Retinal pigment epithelial cell (primary cell): ENCODE measurements around the gene UBASH3B.

ENCODE experiments used
- DNase-seq: peaks from one replicate; pipeline ENCODE4 v3.0.0-alpha.2; 2010; ENCODE audit warnings: low read depth
- H3K4me3 ChIP-seq: 2 replicates; pipeline ENCODE4 v1.5.1; 2011; ENCODE audit warnings: mild to moderate bottlenecking, low read length, control low read depth, moderate library complexity
- TF ChIP-seq, protein P1 (sequence below): conservative IDR thresholded peaks from 2 replicates; pipeline ENCODE4 v1.5.1; 2011; ENCODE audit warnings: low read depth, low read length, control low read depth, inconsistent platforms

The UBASH3B gene

DNA sequence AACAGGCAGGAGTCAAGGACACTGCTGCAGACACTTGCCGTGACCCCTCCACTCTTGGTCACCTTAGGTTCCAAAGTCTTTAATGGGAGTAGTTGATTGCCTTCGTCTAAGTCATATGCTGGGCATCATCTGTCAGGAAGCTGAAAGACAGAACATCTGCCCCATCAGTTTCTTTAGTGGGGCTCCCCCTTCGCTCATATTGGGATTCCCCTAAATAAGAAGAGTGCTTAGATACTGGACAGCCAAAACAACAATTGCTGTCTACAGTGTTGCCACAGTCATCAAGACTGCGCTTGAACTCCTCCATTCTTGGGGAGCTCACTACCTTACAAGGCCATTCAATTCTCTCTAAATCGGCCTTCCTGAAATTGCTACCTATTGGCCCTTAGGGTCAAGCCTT, 58.5 kb downstream of the UBASH3B start:
- DNase-seq: no peak
- H3K4me3 ChIP-seq: no peak overlapping the region
- TF ChIP-seq, protein P1, sequence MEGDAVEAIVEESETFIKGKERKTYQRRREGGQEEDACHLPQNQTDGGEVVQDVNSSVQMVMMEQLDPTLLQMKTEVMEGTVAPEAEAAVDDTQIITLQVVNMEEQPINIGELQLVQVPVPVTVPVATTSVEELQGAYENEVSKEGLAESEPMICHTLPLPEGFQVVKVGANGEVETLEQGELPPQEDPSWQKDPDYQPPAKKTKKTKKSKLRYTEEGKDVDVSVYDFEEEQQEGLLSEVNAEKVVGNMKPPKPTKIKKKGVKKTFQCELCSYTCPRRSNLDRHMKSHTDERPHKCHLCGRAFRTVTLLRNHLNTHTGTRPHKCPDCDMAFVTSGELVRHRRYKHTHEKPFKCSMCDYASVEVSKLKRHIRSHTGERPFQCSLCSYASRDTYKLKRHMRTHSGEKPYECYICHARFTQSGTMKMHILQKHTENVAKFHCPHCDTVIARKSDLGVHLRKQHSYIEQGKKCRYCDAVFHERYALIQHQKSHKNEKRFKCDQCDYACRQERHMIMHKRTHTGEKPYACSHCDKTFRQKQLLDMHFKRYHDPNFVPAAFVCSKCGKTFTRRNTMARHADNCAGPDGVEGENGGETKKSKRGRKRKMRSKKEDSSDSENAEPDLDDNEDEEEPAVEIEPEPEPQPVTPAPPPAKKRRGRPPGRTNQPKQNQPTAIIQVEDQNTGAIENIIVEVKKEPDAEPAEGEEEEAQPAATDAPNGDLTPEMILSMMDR: no peak

DNA sequence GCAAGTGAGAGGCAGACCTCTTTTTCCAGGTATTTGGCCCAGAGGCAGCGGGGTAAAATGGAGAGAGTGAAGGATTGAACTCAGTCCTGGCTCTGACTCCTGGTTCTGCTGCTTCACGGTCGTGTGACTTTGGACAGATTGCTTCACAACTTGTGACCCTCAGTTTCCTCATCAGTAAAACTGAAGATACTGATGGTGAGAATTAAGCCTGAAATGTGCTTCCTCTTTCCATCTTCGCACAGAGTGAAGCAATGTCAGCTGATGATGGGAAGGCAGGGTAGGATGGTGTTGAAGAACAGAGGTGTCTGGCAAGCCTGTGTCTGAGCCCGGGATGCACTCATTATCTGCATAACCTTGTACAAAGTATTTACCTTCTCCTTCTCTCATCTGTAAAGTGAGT, 59.0 kb downstream of the UBASH3B start:
- no peak overlapping the region for H3K4me3 ChIP-seq
- TF ChIP-seq, protein P1: no peak
- DNase-seq: no peak

GRCh38 chr11:122715548-122716440, 60.3 kb downstream of the UBASH3B start:
- DNase-seq: no peak
- TF ChIP-seq, protein P1: no peak
- no peak overlapping the region for H3K4me3 ChIP-seq

GRCh38 chr11:122717264-122717867, 61.8 kb downstream of the UBASH3B start:
- TF ChIP-seq, protein P1: no peak
- DNase-seq: no peak
- H3K4me3 ChIP-seq: no peak overlapping the region

DNA sequence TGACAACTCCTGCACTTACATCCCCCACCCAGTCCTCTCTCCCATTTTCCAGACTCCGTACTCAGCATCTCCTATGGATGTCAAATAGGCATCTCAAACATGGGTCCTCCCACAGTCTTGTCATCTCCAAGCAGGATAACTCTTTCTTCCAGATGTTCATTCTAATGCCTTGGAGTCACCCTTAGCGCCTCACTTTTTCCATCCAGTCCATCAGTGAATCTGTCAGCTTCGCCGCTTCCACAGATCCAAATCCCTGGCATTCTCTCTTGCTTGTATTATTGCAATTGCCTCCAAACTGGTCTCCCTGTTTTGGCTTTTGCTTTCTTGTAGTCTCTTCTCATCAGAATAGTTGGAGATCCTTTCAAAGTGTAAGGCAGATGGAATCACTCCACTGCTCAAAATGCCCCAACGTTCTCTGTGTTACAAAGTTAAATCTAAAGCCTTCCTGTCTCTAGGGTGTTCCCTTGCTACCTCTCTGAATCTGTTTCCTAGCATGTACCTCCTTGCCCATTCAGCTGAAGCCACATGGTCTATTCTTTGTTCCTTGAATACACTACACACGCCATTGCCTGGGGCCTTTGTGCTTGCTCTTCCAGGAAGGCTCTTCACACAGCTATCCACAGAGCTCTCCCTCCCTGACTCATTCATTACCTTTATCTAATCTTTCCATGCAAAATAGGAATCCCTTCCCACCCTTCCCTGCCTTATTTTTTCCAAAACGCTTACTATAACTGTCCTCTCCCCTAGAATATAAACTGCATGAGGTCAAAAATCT, 64.8 kb downstream of the UBASH3B start:
- H3K4me3 ChIP-seq: no peak overlapping the region
- no peak for DNase-seq
- TF ChIP-seq, protein P1: no peak

DNA sequence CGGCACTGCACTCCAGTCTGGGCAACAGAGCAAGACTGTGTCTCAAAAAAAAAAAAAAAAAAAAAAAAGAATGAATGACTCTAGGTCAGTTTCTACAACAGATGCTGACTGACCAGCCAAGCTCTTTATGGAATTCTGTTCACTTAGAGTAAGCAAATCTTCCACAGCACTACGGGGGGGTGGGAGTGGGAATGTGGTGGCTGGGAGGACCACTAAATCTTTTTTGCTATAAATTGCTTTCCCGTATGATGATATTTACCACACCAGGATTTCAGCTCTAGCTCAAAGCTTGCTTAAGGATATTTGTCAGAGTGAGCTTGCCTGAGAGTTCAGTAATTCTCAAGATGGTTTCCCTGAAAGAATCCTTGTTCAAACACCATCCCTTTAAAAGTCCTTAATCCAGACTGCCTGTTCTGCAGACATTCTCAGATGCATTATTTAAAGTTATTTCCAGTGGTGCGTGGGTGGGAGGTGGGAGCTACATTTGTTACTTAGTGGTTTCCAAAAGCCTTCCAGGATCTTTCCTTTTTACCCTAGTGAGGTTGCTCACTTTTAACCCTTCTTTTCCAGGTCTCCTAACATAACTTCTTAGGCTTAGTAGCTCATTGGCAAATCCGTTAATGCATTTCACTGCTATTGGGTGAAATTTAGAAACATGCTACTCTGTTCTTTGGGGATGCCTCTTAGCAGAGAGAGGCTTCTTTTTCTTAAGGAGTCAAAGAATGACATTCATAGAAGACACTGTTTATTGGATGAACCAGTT, 65.9 kb downstream of the UBASH3B start:
- DNase-seq: no peak

More for the DNA sequence above, 65.9 kb downstream of the UBASH3B start:
- no peak overlapping the region for H3K4me3 ChIP-seq
- TF ChIP-seq, protein P1: no peak
